ENCODE results near the gene MYO3B. TPM values are rescaled to one million over a fixed set of nuclear protein-coding genes. Genes with fewer than 3 reads are reported as not detected.

The MYO3B gene
- total and polyA plus RNA-seq, 2 donors (not counting 3 experiments of a cell fraction or from before 2014, with no cell fraction given), result 0.03 TPM; not detected in 1

DNA sequence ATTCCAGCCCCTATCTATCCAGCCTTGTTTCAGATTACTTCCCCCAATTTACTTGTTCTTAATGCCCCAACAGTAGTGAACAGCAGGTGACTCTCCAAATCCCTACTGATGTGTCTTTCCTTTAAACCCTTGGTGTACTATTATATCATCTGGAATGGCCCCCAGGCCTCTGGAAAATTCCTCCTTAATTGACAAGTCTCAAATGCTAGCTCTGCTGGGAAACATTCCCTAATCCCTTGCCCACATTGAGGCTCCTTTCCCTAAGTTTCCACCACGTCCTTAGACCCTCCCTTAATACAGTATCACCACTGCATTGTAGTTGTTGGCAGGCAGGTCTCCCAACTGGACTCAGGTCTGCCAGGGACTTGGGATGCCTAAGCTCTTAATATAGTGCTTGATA is 41.0 kb downstream of the MYO3B start:
- ChIA-PET POLR2A (no interaction called here), CTCF (interaction anchor here (0.8 to 1.4 kb wide), 2 partner anchors 18 to 766 kb away, joined by 3 read pairs; no protein-coding TSS in a partner anchor)
- Histone ChIP-seq H3K9ac (replicated peaks; ENCODE audit: extremely low read depth, insufficient read depth, low read length) (no peak overlapping the region), H3K79me2 (ENCODE audit: control insufficient read depth, insufficient read depth, low read length) (no peaks in the 10 kb centered on the region), H3K4me2 (ENCODE audit: insufficient read depth, low read length) (no peak overlapping the region), H4K20me1 (replicated peaks; ENCODE audit: control insufficient read depth, extremely low read depth, insufficient read depth, low read length) (no peaks in the 10 kb centered on the region), H3K36me3 (ENCODE audit: control insufficient read depth in 2 of 2, extremely low read depth in 1 of 2, insufficient read depth in 2 of 2, low read length in 2 of 2) (no peaks in the 10 kb centered on the region), H3K4me3 (replicated peaks in 1 of 3; ENCODE audit: insufficient read depth in 1 of 3, low read depth in 1 of 3, low read length in 3 of 3) (no peak overlapping the region), H2AFZ (ENCODE audit: low read depth, low read length) (no peak overlapping the region), H3K27me3 (ENCODE audit: control insufficient read depth in 2 of 2, insufficient read depth in 2 of 2, low read length in 2 of 2) (no peaks in the 10 kb centered on the region), H3K9me1 (replicated peaks; ENCODE audit: control insufficient read depth, extremely low read depth, insufficient read depth, low read length) (no peaks in the 10 kb centered on the region), H3K27ac (ENCODE audit: insufficient read depth, low read depth, low read length) (no peak overlapping the region), H3K9me3 (replicated peaks; ENCODE audit: control insufficient read depth, insufficient read depth, low read length) (no peaks in the 10 kb centered on the region), H3K4me1 (ENCODE audit: control insufficient read depth, extremely low read depth, insufficient read depth, low read length) (peaks cover 13% of the 10 kb centered on the region)
- dilution Hi-C loops (cut with MboI; ENCODE audit: extremely low pct_ligation_motif_present, low sequenced_read_pairs) (no loop called here), intact Hi-C loops (cut with micrococcal nuclease) (no loop called here)
- FAIRE-seq (no peak), DNase-seq (ENCODE audit: low read depth, low spot score) (no peak)
- TF ChIP-seq FOS (IDR thresholded peaks at IDR 0.05; ENCODE audit: borderline replicate concordance, insufficient read depth, low read length) (no peak), EZH2 (IDR thresholded peaks at IDR 0.05; ENCODE audit: borderline replicate concordance, low read depth, low read length, severe bottlenecking) (no peak), POLR2A (IDR thresholded peaks at IDR 0.05; ENCODE audit: low read depth, low read length) (no peak), JUN (IDR thresholded peaks at IDR 0.05; ENCODE audit: borderline replicate concordance, insufficient read depth, insufficient read length, low read depth) (no peak), POLR2AphosphoS5 (IDR thresholded peaks at IDR 0.05; ENCODE audit: insufficient read depth, low read depth, low read length) (no peak), GATA2 (IDR thresholded peaks at IDR 0.05; ENCODE audit: insufficient read depth, insufficient read length, low read depth, low read length) (no peak), MYC (IDR thresholded peaks at IDR 0.05; ENCODE audit: low read depth, low read length) (no peak)
- TF ChIP-seq, protein P1, sequence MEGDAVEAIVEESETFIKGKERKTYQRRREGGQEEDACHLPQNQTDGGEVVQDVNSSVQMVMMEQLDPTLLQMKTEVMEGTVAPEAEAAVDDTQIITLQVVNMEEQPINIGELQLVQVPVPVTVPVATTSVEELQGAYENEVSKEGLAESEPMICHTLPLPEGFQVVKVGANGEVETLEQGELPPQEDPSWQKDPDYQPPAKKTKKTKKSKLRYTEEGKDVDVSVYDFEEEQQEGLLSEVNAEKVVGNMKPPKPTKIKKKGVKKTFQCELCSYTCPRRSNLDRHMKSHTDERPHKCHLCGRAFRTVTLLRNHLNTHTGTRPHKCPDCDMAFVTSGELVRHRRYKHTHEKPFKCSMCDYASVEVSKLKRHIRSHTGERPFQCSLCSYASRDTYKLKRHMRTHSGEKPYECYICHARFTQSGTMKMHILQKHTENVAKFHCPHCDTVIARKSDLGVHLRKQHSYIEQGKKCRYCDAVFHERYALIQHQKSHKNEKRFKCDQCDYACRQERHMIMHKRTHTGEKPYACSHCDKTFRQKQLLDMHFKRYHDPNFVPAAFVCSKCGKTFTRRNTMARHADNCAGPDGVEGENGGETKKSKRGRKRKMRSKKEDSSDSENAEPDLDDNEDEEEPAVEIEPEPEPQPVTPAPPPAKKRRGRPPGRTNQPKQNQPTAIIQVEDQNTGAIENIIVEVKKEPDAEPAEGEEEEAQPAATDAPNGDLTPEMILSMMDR (IDR thresholded peaks at IDR 0.05; ENCODE audit: extremely low read depth in 1 of 2, insufficient read depth in 1 of 2, low read depth in 1 of 2, low read length in 2 of 2), result no peak
- TF ChIP-seq, protein P2, sequence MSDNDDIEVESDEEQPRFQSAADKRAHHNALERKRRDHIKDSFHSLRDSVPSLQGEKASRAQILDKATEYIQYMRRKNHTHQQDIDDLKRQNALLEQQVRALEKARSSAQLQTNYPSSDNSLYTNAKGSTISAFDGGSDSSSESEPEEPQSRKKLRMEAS (IDR thresholded peaks at IDR 0.05; ENCODE audit: insufficient read depth, insufficient read length), result no peak
- BruUV-seq (replicated peaks), result no TSS peak
